HUES64 (cell line): ENCODE measurements around the gene DOK5.

Experiments
- H3K27ac ChIP-seq: 2 replicates; pipeline ENCODE4 v1.7.0; 2013; ENCODE audit warnings: low read depth, low read length, inconsistent platforms
- H3K27me3 ChIP-seq: 2 replicates; pipeline ENCODE4 v1.6.1; 2013; ENCODE audit warnings: mild to moderate bottlenecking, low read length; ENCODE audit not compliant: insufficient read depth
- H3K36me3 ChIP-seq: 2 replicates; pipeline ENCODE4 v1.6.1; 2013; ENCODE audit warnings: mild to moderate bottlenecking, low read length; ENCODE audit not compliant: insufficient read depth
- H3K4me1 ChIP-seq: 2 replicates; pipeline ENCODE4 v1.6.1; 2013; ENCODE audit warnings: mild to moderate bottlenecking, low read length, moderate library complexity; ENCODE audit not compliant: insufficient read depth
- H3K4me3 ChIP-seq: 2 replicates; pipeline ENCODE4 v1.5.1; 2013; ENCODE audit warnings: mild to moderate bottlenecking, low read length, moderate library complexity
- H3K9ac ChIP-seq: 2 replicates; pipeline ENCODE4 v1.6.1; 2013; ENCODE audit warnings: mild to moderate bottlenecking, low read depth, low read length
- H3K9me3 ChIP-seq: 2 replicates; pipeline ENCODE4 v1.6.1; 2013; ENCODE audit warnings: low read depth, low read length; ENCODE audit not compliant: insufficient read depth
- WGBS: fragments of 150-250, 120-280 bp; methylation state at CpG from one replicate; pipeline ENCODE4 v1.1.7; 2013; ENCODE audit warnings: missing lambda C conversion rate; 5-methylcytosine and 5-hydroxymethylcytosine counted together

The DOK5 gene

GRCh38 chr20:54560357-54560756 lies 85.0 kb downstream of the DOK5 start:
- no peaks in the 10 kb centered on the region; the same call in 1 of the 2 replicates for H3K4me1 ChIP-seq
- no peak overlapping the region for H3K4me3 ChIP-seq
- no peaks in the 10 kb centered on the region for H3K9me3 ChIP-seq
- 97% methylated on average over 4 of the region's 4 CpGs for WGBS
- H3K27ac ChIP-seq: no peak overlapping the region
- H3K27me3 ChIP-seq: no peaks in the 10 kb centered on the region
- H3K9ac ChIP-seq: no peak overlapping the region
- H3K36me3 ChIP-seq: no peaks in the 10 kb centered on the region; the same call in 1 of the 2 replicates

- WGBS: 100% methylated on average over 1 of the region's 1 CpG
- H3K4me1 ChIP-seq: no peaks in the 10 kb centered on the region
- no peaks in the 10 kb centered on the region for H3K27me3 ChIP-seq
- no peak overlapping the region for H3K9ac ChIP-seq
- no peaks in the 10 kb centered on the region for H3K9me3 ChIP-seq
- H3K36me3 ChIP-seq: no peaks in the 10 kb centered on the region; the same call in 1 of the 2 replicates
- no peak overlapping the region for H3K27ac ChIP-seq
- no peak overlapping the region for H3K4me3 ChIP-seq
Measured at GRCh38 chr20:54565255-54565654, 89.9 kb downstream of the DOK5 start.

- 96% methylated on average over 3 of the region's 5 CpGs for WGBS
- H3K4me1 ChIP-seq: no peaks in the 10 kb centered on the region
- no peak overlapping the region for H3K27ac ChIP-seq
Measured at GRCh38 chr20:54566031-54566688, 90.8 kb downstream of the DOK5 start.

GRCh38 chr20:54570561-54570960 lies 95.2 kb downstream of the DOK5 start:
- Histone ChIP-seq H3K9ac (no peak overlapping the region), H3K4me1 (no peaks in the 10 kb centered on the region), H3K27ac (no peak overlapping the region), H3K36me3 (no peaks in the 10 kb centered on the region), H3K27me3 (no peaks in the 10 kb centered on the region), H3K4me3 (no peak overlapping the region), H3K9me3 (no peaks in the 10 kb centered on the region)
- 100% methylated on average over 1 of the region's 2 CpGs for WGBS

More at GRCh38 chr20:54566031-54566688, 90.8 kb downstream of the DOK5 start:
- Histone ChIP-seq H3K9ac (no peak overlapping the region), H3K36me3 (no peaks in the 10 kb centered on the region; the same call in 1 of the 2 replicates), H3K27me3 (no peaks in the 10 kb centered on the region), H3K4me3 (no peak overlapping the region), H3K9me3 (no peaks in the 10 kb centered on the region)

- 96% methylated on average over 8 of the region's 8 CpGs for WGBS
Measured at GRCh38 chr20:54572665-54573435, 97.5 kb downstream of the DOK5 start.

GRCh38 chr20:54573838-54574237 lies 98.4 kb downstream of the DOK5 start:
- Histone ChIP-seq H3K27me3 (no peaks in the 10 kb centered on the region), H3K4me1 (no peaks in the 10 kb centered on the region), H3K4me3 (no peak overlapping the region), H3K36me3 (no peaks in the 10 kb centered on the region), H3K9me3 (no peaks in the 10 kb centered on the region), H3K9ac (no peak overlapping the region), H3K27ac (no peak overlapping the region)
- 92% methylated on average over 6 of the region's 6 CpGs for WGBS

More at GRCh38 chr20:54572665-54573435, 97.5 kb downstream of the DOK5 start:
- H3K4me1 ChIP-seq: no peaks in the 10 kb centered on the region
- no peak overlapping the region for H3K4me3 ChIP-seq
- H3K9me3 ChIP-seq: no peaks in the 10 kb centered on the region
- no peak overlapping the region for H3K27ac ChIP-seq
- no peaks in the 10 kb centered on the region for H3K36me3 ChIP-seq
- H3K9ac ChIP-seq: no peak overlapping the region
- H3K27me3 ChIP-seq: no peaks in the 10 kb centered on the region

- 85% methylated on average over 5 of the region's 6 CpGs for WGBS
Measured at GRCh38 chr20:54576518-54576917, 101.1 kb downstream of the DOK5 start.

GRCh38 chr20:54577637-54578036 lies 102.2 kb downstream of the DOK5 start:
- no peaks in the 10 kb centered on the region for H3K36me3 ChIP-seq
- H3K9me3 ChIP-seq: no peaks in the 10 kb centered on the region
- no peaks in the 10 kb centered on the region for H3K27me3 ChIP-seq
- no peak overlapping the region for H3K4me3 ChIP-seq
- H3K4me1 ChIP-seq: no peaks in the 10 kb centered on the region
- no peak overlapping the region for H3K9ac ChIP-seq
- H3K27ac ChIP-seq: no peak overlapping the region

More at GRCh38 chr20:54576518-54576917, 101.1 kb downstream of the DOK5 start:
- Histone ChIP-seq H3K9ac (no peak overlapping the region), H3K9me3 (no peaks in the 10 kb centered on the region), H3K27ac (no peak overlapping the region), H3K27me3 (no peaks in the 10 kb centered on the region), H3K4me1 (no peaks in the 10 kb centered on the region), H3K36me3 (no peaks in the 10 kb centered on the region), H3K4me3 (no peak overlapping the region)

GRCh38 chr20:54585217-54585616 lies 109.8 kb downstream of the DOK5 start:
- Histone ChIP-seq H3K27ac (no peak overlapping the region), H3K9me3 (no peaks in the 10 kb centered on the region), H3K27me3 (no peaks in the 10 kb centered on the region), H3K9ac (no peak overlapping the region), H3K4me1 (no peaks in the 10 kb centered on the region), H3K36me3 (no peaks in the 10 kb centered on the region), H3K4me3 (no peak overlapping the region)
- WGBS: 87% methylated on average over 2 of the region's 3 CpGs

GRCh38 chr20:54587408-54587807 lies 112.0 kb downstream of the DOK5 start:
- H3K27ac ChIP-seq: no peak overlapping the region
- no peaks in the 10 kb centered on the region for H3K36me3 ChIP-seq
- H3K9me3 ChIP-seq: no peaks in the 10 kb centered on the region
- H3K27me3 ChIP-seq: no peaks in the 10 kb centered on the region
- WGBS: 95% methylated on average over 6 of the region's 6 CpGs
- no peak overlapping the region for H3K4me3 ChIP-seq
- no peak overlapping the region for H3K9ac ChIP-seq
- no peaks in the 10 kb centered on the region for H3K4me1 ChIP-seq

- H3K27me3 ChIP-seq: no peaks in the 10 kb centered on the region
- no peak overlapping the region for H3K4me3 ChIP-seq
- over 99% methylated on average over 4 of the region's 4 CpGs for WGBS
Measured at GRCh38 chr20:54589402-54590030, 114.1 kb downstream of the DOK5 start.

More at GRCh38 chr20:54589402-54590030, 114.1 kb downstream of the DOK5 start:
- no peaks in the 10 kb centered on the region for H3K9me3 ChIP-seq
- H3K36me3 ChIP-seq: no peaks in the 10 kb centered on the region
- no peaks in the 10 kb centered on the region for H3K4me1 ChIP-seq
- no peak overlapping the region for H3K27ac ChIP-seq
- no peak overlapping the region for H3K9ac ChIP-seq
